ENCODE data around the gene ATG101.
A peak's percentile ranks its signal among the peaks of the same experiment; 100 is the strongest.

ATG101 gene

DNA sequence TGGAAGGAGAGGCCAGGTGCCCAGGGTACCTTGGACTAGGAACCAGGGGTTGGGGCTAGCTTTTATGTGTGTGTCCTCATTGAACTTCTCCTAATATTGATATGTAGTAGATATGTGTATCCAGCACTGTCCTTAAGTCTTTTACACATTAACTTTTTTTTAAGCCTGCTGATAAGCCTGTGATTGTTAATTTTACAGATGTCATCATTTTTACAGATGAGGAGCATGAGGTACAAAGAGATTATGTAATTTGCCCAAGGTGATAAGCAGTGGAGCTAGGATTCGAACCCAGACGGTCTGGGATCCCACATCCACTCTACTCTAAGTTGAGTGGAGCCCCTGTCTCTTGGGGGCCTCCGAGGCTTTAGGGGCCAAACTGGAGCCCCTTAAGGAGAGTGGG, 28.7 kb upstream of the ATG101 start:
- no peak overlapping the region for H3K4me3 ChIP-seq (replicated peaks in 1 of 2; ENCODE audit: low read depth in 2 of 2, low read length in 2 of 2)
- no peak for TF ChIP-seq CTCF (IDR thresholded peaks at IDR 0.05; ENCODE audit: low read depth, low read length)
- no peak for DNase-seq (ENCODE audit: low read depth in 2 of 2)

- no peak for TF ChIP-seq CTCF (IDR thresholded peaks at IDR 0.05; ENCODE audit: low read depth, low read length)
- no peak overlapping the region for H3K4me3 ChIP-seq (replicated peaks in 1 of 2; ENCODE audit: low read depth in 2 of 2, low read length in 2 of 2)
- peak in 1 of 2 donors; percentile 78 for DNase-seq (ENCODE audit: low read depth in 2 of 2)
These were observed 28.1 kb upstream of the ATG101 start for GRCh38 chr12:52041695-52042123.

DNA sequence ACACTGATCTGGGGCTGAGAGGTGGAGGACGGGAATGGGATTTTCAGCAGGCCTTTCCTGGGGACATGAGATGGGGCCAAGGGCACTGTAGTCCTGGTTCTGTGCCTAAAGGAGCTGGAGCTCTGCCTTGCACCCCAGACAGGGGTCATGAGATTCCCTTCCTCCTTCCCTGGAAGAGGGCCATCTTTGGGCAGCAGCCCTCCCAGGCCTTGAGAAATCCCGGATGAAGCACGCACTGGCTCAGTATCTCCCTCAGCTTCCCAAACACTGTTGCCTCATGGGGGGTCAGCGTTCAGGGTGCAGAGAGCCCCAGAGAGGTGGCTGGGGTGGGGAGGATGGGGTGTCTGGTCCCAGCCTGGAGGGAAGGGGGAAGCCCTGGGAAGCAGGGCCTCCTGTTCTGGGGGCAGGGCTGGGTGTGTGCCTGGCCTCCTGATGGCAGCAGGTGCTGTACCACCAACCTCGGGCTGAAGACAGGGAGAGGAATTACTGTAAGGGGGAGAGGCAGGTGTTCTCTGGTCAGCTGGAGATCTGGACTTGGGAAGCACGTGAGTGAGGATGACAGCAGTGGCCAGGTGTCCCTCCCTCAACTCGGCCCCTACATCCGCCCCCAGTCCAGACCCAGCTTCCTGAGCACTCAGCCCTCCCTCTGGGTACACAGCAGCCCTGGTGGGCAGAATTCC, 26.9 kb upstream of the ATG101 start:
- DNase-seq (ENCODE audit: low read depth in 2 of 2), result no peak
- H3K4me3 ChIP-seq (replicated peaks in 1 of 2; ENCODE audit: low read depth in 2 of 2, low read length in 2 of 2), result no peak overlapping the region
- no peak for TF ChIP-seq CTCF (IDR thresholded peaks at IDR 0.05; ENCODE audit: low read depth, low read length)

- no peak for TF ChIP-seq CTCF (IDR thresholded peaks at IDR 0.05; ENCODE audit: low read depth, low read length)
- DNase-seq (ENCODE audit: low read depth in 2 of 2), result peak in 1 of 2 donors; percentile 69
- H3K4me3 ChIP-seq (replicated peaks in 1 of 2; ENCODE audit: low read depth in 2 of 2, low read length in 2 of 2), result no peak overlapping the region
These were observed 26.2 kb upstream of the ATG101 start for GRCh38 chr12:52043386-52044212.

- TF ChIP-seq CTCF (IDR thresholded peaks at IDR 0.05; ENCODE audit: low read depth, low read length), result no peak
- H3K4me3 ChIP-seq (replicated peaks in 1 of 2; ENCODE audit: low read depth in 2 of 2, low read length in 2 of 2), result no peak overlapping the region
- DNase-seq (ENCODE audit: low read depth in 2 of 2), result peak; percentile 91 to 99
These were observed 25.3 kb upstream of the ATG101 start for GRCh38 chr12:52044292-52044983.

DNA sequence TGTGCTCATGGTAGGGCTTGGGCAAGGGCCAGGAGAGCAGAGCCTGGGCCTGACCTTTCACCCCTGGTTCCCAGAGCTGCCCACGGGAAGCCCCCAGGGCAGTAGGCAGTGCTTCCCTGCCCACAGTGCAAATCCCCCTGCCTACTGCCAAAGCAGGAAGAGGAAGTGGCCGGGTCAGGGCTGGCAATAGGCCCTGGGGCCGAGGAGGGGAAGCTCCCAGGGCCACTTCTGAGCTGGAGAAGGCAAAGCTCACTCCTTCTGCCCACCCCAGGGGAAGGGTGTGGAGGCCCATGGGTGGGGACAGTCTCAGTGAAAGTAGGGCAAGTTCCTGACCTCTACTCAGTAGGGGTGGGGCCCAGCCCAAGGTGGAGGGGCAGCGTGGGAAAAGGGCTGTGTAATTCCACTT, 24.0 kb upstream of the ATG101 start:
- H3K4me3 ChIP-seq (replicated peaks in 1 of 2; ENCODE audit: low read depth in 2 of 2, low read length in 2 of 2), result no peak overlapping the region
- DNase-seq (ENCODE audit: low read depth in 2 of 2), result peak in 1 of 2 donors; percentile 63
- no peak for TF ChIP-seq CTCF (IDR thresholded peaks at IDR 0.05; ENCODE audit: low read depth, low read length)

Data from cardiac fibroblast (primary cell).